HCT116 (cell line): ENCODE data around the gene OTOP3. TPM values are rescaled to one million over a fixed set of nuclear protein-coding genes. Genes with fewer than 3 reads are reported as not detected.
"Not testable (repeated sequence)": the region's sequence is repeated elsewhere in the genome, so short reads cannot be mapped to it uniquely, and the experiment has no call there.

Experiments used
- ATAC-seq: fragments of 200-7000 bp; cut with Tn5 transposase; 2 replicates; pipeline ENCODE4 v1.9.1; 2020; ENCODE audit warnings: mild to moderate bottlenecking, moderate library complexity
- BruUV-seq: library from RNA; stranded (reverse); fragments of 400-500 nt; replicated peaks from 2 replicates; lab custom pipeline; 2021; lab: Mats Ljungman, UMichigan
- CTCF ChIA-PET: fragments of 300-600 bp; sonication (Branson Sonifier 250); formaldehyde crosslinking; loops from one replicate; lab custom pipeline; 2021; ENCODE audit warnings: antibody characterized with exemption; lab: Charles Lee
- POLR2A ChIA-PET: fragments of 300-600, 350-600 bp; sonication (Branson Sonifier 250); formaldehyde crosslinking; loops from one replicate; lab custom pipeline; 2021; ENCODE audit warnings: antibody characterized with exemption; lab: Charles Lee
- RAD21 ChIA-PET, 2 experiments: fragments of 300-600 bp; sonication (Branson Sonifier 250); formaldehyde crosslinking; loops; one replicate each; lab custom pipeline; 2023; ENCODE audit warnings: low total read pairs in 2 of 2; ENCODE audit not compliant: uncharacterized antibody in 2 of 2, unreplicated experiment in 2 of 2, low non-redundant PET in 1 of 2; lab: Charles Lee
- DNase-seq: peaks from one replicate; pipeline ENCODE4 v3.0.0-alpha.2; 2010; ENCODE audit warnings: low read depth, low spot score
- H2AFZ ChIP-seq: fragments of 200-600 bp; shearing (Covaris generic), sonication (generic); 2 replicates; pipeline ENCODE4 v1.6.1; 2017; ENCODE audit warnings: low read depth, mixed run types, mixed read lengths, antibody characterized with exemption, low read length; ENCODE audit not compliant: poor library complexity, severe bottlenecking
- H3K27ac ChIP-seq: 2 replicates; pipeline ENCODE4 v1.5.1; 2012; ENCODE audit warnings: low read depth, low read length
- H3K27me3 ChIP-seq: fragments of 200-600 bp; sonication (generic); 2 replicates; pipeline ENCODE4 v1.6.1; 2016; ENCODE audit warnings: mixed run types, low read length, mixed read lengths; ENCODE audit not compliant: insufficient read depth
- H3K36me3 ChIP-seq, 2 experiments: fragments of 200-500 bp in 1 of 2; fragments of 200-600 bp in 1 of 2; sonication (Bioruptor generic) in 1 of 2; sonication (generic) in 1 of 2; 2 replicates each; pipeline versions ENCODE4 v1.5.1 to v1.6.1; 2014 to 2016; ENCODE audit warnings: low read length in 2 of 2, inconsistent platforms in 1 of 2, mixed read lengths in 1 of 2, mixed run types in 1 of 2; ENCODE audit not compliant: insufficient read depth in 2 of 2, control insufficient read depth in 1 of 2
- H3K4me1 ChIP-seq, 2 experiments: fragments of 200-600 bp in 1 of 2; sonication (generic) in 1 of 2; 2 replicates each; pipeline versions ENCODE4 v1.5.1 to v1.6.1; 2012 to 2017; ENCODE audit warnings: low read length in 2 of 2, inconsistent platforms in 1 of 2, mild to moderate bottlenecking in 1 of 2, mixed read lengths in 1 of 2, mixed run types in 1 of 2, moderate library complexity in 1 of 2; ENCODE audit not compliant: insufficient read depth in 2 of 2, control insufficient read depth in 1 of 2
- H3K4me2 ChIP-seq: fragments of 200-600 bp; sonication (generic); 2 replicates; pipeline ENCODE4 v1.6.1; 2017; ENCODE audit warnings: mixed run types, low read length, mixed read lengths
- H3K4me3 ChIP-seq, 2 experiments: fragments of 200-600 bp in 1 of 2; sonication (generic) in 1 of 2; replicated peaks in 1 of 2; 2 replicates each; pipeline ENCODE4 v1.5.1; 2011 to 2016; ENCODE audit warnings: low read length in 2 of 2, control low read depth in 1 of 2, low read depth in 1 of 2, mild to moderate bottlenecking in 1 of 2, mixed read lengths in 1 of 2, mixed run types in 1 of 2
- H3K79me2 ChIP-seq: fragments of 200-600 bp; sonication (generic); 2 replicates; pipeline ENCODE4 v1.6.1; 2017; ENCODE audit warnings: mild to moderate bottlenecking, mixed run types, low read length, moderate library complexity, mixed read lengths; ENCODE audit not compliant: insufficient read depth
- H3K9ac ChIP-seq: fragments of 200-600 bp; sonication (generic); 2 replicates; pipeline ENCODE4 v1.6.1; 2016; ENCODE audit warnings: low read length, mixed read lengths
- H3K9me2 ChIP-seq: fragments of 200-600 bp; sonication (generic), shearing (Covaris generic); 2 replicates; pipeline ENCODE4 v1.6.1; 2017; ENCODE audit warnings: mixed run types, mild to moderate bottlenecking, moderate library complexity; ENCODE audit not compliant: insufficient read depth
- H3K9me3 ChIP-seq, 2 experiments: fragments of 200-500 bp in 1 of 2; fragments of 200-600 bp in 1 of 2; sonication (Bioruptor generic) in 1 of 2; sonication (generic) in 1 of 2; 2 replicates each; pipeline ENCODE4 v1.6.1; 2014 to 2017; ENCODE audit warnings: low read length in 2 of 2, mixed read lengths in 2 of 2, inconsistent platforms in 1 of 2, low read depth in 1 of 2, mild to moderate bottlenecking in 1 of 2, mixed run types in 1 of 2, moderate library complexity in 1 of 2; ENCODE audit not compliant: control insufficient read depth in 1 of 2, insufficient read depth in 1 of 2
- H4K20me1 ChIP-seq: fragments of 200-600 bp; sonication (generic), shearing (Covaris generic); 2 replicates; pipeline ENCODE4 v1.6.1; 2017; ENCODE audit warnings: mixed run types, mild to moderate bottlenecking, moderate library complexity; ENCODE audit not compliant: insufficient read depth
- EZH2 ChIP-seq: fragments of 200-600 bp; sonication (generic); IDR thresholded peaks from 2 replicates; pipeline ENCODE4 v1.6.1; 2017; ENCODE audit warnings: antibody characterized with exemption, mixed run types
- MAX ChIP-seq: IDR thresholded peaks from 2 replicates; pipeline ENCODE4 v1.6.1; 2012
- POLR2AphosphoS5 ChIP-seq: IDR thresholded peaks from 2 replicates; pipeline ENCODE4 v1.6.1; 2011; ENCODE audit warnings: mild to moderate bottlenecking, low read depth, low read length, moderate library complexity
- SIN3A ChIP-seq: IDR thresholded peaks from 2 replicates; pipeline ENCODE4 v1.6.1; 2012; ENCODE audit warnings: low read depth
- SP1 ChIP-seq: IDR thresholded peaks from 2 replicates; pipeline ENCODE4 v1.6.1; 2012; ENCODE audit warnings: low read depth
- intact Hi-C: fragments of 100-400 bp; cut with micrococcal nuclease; formaldehyde crosslinking; loops from 2 replicates; pipeline ENCODE4 v1.10.0; 2022
- total RNA-seq: library from RNA; stranded (reverse); gene quantifications from one replicate; pipeline ENCODE4 v1.2.1, GENCODE V29; 2021; ENCODE audit not compliant: unreplicated experiment

Gene OTOP3
- total RNA-seq, 1 experiment from 2014 or later, result not detected

GRCh38 chr17:74906214-74906793, 29.4 kb upstream of the OTOP3 start:
- RAD21 ChIA-PET, result interaction anchor here in 1 of 2 experiments (0.7 kb wide), 1 partner anchor 31 kb away, joined by 3 read pairs; no protein-coding TSS in a partner anchor
- intact Hi-C loops, H3K9me3 ChIP-seq, H3K4me3 ChIP-seq, H3K9me2 ChIP-seq, H3K27me3 ChIP-seq, H4K20me1 ChIP-seq, H3K79me2 ChIP-seq, H2AFZ ChIP-seq, H3K36me3 ChIP-seq: not testable (repeated sequence)
- Histone ChIP-seq H3K4me1 (peaks cover 3 to 30% of the 10 kb centered on the region in 2 experiments), H3K4me2 (0 out of 2 replicates have a peak overlapping the region, but pooled peaks have one; percentile 6)
- DNase-seq, result peak; percentile 48
- peak; percentile 19; the same call in 1 of the 2 replicates for ATAC-seq
- TF ChIP-seq POLR2AphosphoS5 (peak; percentile 24; the same call in 1 of the 2 replicates), SP1 (peak; percentile 72)
- TF ChIP-seq, all 23 proteins: peak for 2; not testable (repeated sequence) for 21
- not testable (repeated sequence) for BruUV-seq, H3K9ac ChIP-seq
- H3K27ac ChIP-seq, result peak overlapping the region; percentile 29; the same call in 1 of the 2 replicates
- POLR2A ChIA-PET, result interaction anchor here (1.3 to 2.3 kb wide), 5 partner anchors 8 to 218 kb away, joined by 3 to 15 read pairs (median 6); partner anchors contain the start of gene FDXR
- CTCF ChIA-PET, result interaction anchor here (1.0 kb wide), 1 partner anchor 52 kb away, joined by 3 read pairs; no protein-coding TSS in a partner anchor

GRCh38 chr17:74907012-74907411, 28.7 kb upstream of the OTOP3 start:
- peak overlapping the region; percentile 29; the same call in 1 of the 2 replicates for H3K27ac ChIP-seq
- H2AFZ ChIP-seq, result no peak overlapping the region
- RAD21 ChIA-PET, result no interaction called here
- POLR2A ChIA-PET, result interaction anchor here (2.0 kb wide), 1 partner anchor 34 kb away, joined by 15 read pairs; the partner anchor contains the start of gene FDXR
- ATAC-seq (no peak), DNase-seq (no peak)
- no peaks in the 10 kb centered on the region for H3K27me3 ChIP-seq
- H4K20me1 ChIP-seq, result no peaks in the 10 kb centered on the region
- TF ChIP-seq EZH2 (no peak), MAX (no peak), SIN3A (no peak)
- intact Hi-C loops, result no loop called here
- H3K9ac ChIP-seq, result no peak overlapping the region
- no peaks in the 10 kb centered on the region for H3K9me2 ChIP-seq
- no peaks in the 10 kb centered on the region for H3K79me2 ChIP-seq
- no peaks in the 10 kb centered on the region for H3K36me3 ChIP-seq
- CTCF ChIA-PET, result no interaction called here
- peaks cover 3 to 30% of the 10 kb centered on the region in 2 experiments for H3K4me1 ChIP-seq
- H3K4me2 ChIP-seq, result no peak overlapping the region
- H3K9me3 ChIP-seq, result no peaks in the 10 kb centered on the region
- no peak overlapping the region for H3K4me3 ChIP-seq
- no TSS peak for BruUV-seq

- CTCF ChIA-PET, H3K9me2 ChIP-seq, ATAC-seq, H3K79me2 ChIP-seq, POLR2A ChIA-PET, BruUV-seq, H3K27ac ChIP-seq, H3K4me2 ChIP-seq, H3K36me3 ChIP-seq, H3K27me3 ChIP-seq, RAD21 ChIA-PET, H4K20me1 ChIP-seq, DNase-seq, intact Hi-C loops, H3K9me3 ChIP-seq, H2AFZ ChIP-seq, H3K9ac ChIP-seq, H3K4me3 ChIP-seq: not testable (repeated sequence)
- peaks cover 0 to 16% of the 10 kb centered on the region in 2 experiments; a peak in 2 of 4 replicates for H3K4me1 ChIP-seq
Observed at GRCh38 chr17:74909097-74909496, 26.6 kb upstream of the OTOP3 start.

GRCh38 chr17:74911423-74911822, 24.3 kb upstream of the OTOP3 start:
- H2AFZ ChIP-seq, H3K27me3 ChIP-seq, H3K4me2 ChIP-seq, H3K36me3 ChIP-seq, intact Hi-C loops, H3K4me1 ChIP-seq, POLR2A ChIA-PET, CTCF ChIA-PET, H3K9ac ChIP-seq, RAD21 ChIA-PET, DNase-seq, H3K9me3 ChIP-seq, H3K27ac ChIP-seq, H3K79me2 ChIP-seq, H3K4me3 ChIP-seq, ATAC-seq, H3K9me2 ChIP-seq, H4K20me1 ChIP-seq, BruUV-seq: not testable (repeated sequence)
